SKM-1 (cell line): ENCODE measurements around the gene RASL10A.

Experiments
- DNase-seq: peaks from one replicate; lab custom pipeline; 2025; ENCODE audit not compliant: unreplicated experiment; lab: John Stamatoyannopoulos, UW

Gene RASL10A

DNA sequence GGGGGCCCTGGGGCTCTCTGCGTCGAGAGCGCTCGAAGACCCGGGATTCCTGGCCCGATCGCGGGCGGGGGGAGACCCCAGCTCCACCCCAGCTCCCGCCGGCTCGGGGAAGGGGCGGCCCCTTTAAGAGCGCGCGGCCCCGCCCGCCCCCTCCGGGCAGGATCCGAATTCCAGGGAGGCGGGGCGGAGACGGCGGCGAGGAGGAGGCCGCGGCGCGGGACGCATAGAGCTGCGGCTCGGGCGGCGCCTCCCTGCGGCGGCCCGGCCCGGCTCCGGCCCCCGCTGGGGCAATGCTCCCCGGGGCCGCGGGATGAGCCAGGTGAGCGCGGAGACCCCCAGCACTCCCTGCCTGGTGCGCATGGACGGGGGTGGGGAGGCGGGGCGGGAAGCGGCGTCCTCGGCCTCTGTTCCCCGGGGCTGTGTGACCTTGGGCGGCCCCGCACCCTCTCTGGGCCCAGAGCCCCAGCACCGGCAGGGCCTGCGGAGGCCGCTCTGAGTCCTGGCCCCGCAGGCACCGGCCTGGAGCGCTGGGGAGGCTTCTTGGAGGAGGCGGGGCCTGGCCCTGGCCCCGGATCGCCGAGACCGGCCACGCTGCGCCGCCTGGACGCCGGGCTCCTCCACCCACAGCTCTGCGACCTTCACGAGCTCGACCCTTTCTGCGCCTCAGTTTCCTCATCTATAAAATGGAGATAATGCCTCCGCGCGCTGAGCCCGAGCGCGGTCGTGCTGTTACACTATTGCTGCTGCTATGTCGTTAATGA, 8.5 kb downstream of the RASL10A start:
- DNase-seq, result peak; percentile 23

DNA sequence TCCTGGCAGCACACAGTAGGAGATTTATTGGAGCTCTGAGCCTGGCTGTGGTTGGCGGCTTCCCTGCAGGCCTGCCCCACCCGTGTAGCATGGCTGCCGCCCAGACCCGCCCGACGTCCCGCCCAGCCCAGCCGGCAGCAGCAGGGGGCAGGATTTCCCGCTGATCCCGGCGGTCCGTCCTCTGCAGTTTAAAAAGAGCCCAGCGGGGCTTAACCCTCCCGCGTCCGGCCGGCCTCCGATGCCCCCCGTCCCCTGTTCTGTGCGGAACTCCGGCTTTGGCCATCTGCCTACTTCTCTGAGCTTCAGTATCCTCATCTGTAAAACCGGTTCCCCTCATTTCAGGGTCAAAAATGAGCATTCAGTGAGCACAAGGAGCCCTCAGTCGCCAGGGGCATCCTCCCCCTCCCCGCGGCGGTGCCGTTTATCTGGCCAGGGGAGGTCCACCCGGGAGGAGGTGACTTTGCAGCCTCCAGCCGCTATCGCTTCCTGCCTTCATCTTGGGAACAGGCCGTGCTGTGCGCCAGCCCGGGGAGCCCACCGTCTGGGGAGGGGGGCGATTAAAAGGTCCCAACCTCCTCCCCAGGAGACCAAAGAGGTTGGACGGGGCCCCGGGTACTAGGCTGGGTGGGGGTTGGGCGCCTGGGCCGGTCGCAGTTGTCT, 9.2 kb downstream of the RASL10A start, which contains the start of gene GAS2L1:
Gene GAS2L1 (plus strand): TSS at position 476 of the 660 bp plus-strand sequence. CDS start 1,456 bp downstream, outside the sequence.
- DNase-seq, result peak; percentile 55

DNA sequence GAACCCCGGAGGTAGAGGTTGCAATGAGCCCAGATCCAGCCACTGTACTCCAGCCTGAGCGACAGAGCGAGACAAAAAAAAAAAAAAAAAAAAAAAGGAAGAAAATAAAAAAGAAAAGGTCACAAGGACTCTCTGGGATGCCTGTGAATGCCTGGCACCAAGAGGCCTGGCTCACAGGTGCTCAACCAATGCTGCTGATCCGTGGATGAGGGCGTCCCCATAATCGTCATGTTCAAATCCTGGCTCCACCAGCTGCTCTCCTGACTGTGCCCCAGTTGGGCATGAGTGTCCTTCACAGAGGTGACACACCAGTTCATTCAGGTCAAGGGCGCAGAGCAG, 9.7 kb downstream of the RASL10A start:
- no peak for DNase-seq

GRCh38 chr22:29302681-29303465, 12.6 kb downstream of the RASL10A start:
- no peak for DNase-seq

GRCh38 chr22:29302402-29302680, 13.2 kb downstream of the RASL10A start:
- DNase-seq, result no peak

DNA sequence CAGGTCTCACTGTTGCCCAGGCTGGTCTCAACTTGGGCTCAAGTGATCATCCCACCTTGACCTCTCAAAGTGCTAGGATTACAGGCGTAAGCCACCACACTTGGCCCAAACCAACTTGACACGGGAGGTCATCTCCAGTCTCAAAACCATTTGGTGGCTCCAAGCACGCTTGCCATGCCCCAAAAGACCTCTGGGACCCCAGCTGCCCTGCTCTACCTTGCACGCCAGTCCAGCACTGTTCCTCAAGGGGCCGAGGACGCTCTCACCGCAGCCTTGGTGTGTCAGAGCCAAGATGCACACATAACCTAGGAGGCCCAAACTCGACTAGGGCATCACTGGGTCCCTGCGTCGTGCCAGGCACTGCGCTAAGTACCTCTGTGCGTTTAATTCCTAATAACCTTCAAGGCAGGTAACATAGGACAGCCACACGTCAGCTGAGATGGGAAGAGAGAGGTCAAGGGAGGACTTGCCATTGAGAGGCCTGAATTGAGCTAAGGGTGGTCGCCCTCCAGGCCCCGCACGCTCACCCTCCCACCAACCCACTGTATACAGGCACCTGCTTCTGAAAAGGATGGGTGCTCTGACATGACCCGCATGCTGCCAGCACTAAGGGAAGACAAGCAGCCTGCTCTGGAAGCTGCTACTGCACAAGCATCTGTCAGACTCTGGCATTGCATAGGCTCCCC, 13.6 kb downstream of the RASL10A start:
- no peak for DNase-seq

GRCh38 chr22:29300807-29301601, 14.5 kb downstream of the RASL10A start:
- DNase-seq, result no peak

- no peak for DNase-seq
Measured at GRCh38 chr22:29300467-29300806, 15.1 kb downstream of the RASL10A start.

- no peak for DNase-seq
Measured at GRCh38 chr22:29299136-29299900, 16.2 kb downstream of the RASL10A start.

DNA sequence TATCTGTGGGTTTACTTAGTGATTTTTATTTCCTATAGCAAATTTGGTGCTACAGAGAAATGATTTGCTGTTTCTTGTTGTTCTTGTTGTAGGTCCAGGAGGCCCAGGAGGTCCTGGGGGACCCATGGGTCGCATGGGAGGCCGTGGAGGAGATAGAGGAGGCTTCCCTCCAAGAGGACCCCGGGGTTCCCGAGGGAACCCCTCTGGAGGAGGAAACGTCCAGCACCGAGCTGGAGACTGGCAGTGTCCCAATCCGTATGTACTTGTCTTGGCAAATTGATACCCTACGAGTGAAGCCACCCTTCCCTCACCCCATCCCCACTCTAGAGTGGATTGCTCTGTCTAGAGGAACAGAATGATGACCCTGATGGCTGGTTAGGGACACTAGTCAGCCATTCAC, 16.9 kb downstream of the RASL10A start:
- no peak for DNase-seq

DNA sequence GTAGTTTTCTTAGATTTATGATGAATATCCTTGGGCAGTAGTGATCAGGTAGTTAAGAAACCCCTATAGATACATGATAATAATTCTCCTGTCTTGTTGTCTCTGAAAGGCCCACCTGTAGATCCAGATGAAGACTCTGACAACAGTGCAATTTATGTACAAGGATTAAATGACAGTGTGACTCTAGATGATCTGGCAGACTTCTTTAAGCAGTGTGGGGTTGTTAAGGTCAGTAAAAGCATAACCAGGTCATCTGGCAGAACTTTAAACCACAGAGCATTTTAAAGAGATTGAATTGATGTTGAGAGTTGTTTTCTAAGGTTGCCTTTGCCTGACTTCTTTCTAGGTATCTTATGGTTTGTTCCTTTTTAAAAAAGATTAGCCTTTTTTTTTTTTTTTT, 23.1 kb downstream of the RASL10A start:
- no peak for DNase-seq

DNA sequence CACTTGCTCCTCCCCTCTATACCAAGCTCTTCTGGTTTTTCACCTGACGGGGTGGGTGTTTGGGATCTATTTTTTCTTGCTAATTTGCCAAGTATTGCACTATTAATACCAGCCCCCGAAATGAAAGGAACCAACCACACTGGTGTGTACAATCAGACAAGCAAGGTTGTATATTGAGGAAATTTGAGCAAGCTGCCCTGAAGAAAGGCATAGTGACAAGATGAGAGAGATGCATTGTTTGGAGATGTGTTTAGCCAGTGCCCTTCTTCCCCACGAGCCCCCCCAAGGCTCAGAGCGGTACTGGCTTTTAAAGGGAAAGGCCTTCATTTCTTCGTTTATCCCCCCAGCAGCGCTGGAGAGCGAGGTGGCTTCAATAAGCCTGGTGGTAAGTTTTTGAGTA, 24.3 kb downstream of the RASL10A start:
- DNase-seq, result no peak

GRCh38 chr22:29290061-29290460, 25.4 kb downstream of the RASL10A start:
- DNase-seq, result no peak

DNA sequence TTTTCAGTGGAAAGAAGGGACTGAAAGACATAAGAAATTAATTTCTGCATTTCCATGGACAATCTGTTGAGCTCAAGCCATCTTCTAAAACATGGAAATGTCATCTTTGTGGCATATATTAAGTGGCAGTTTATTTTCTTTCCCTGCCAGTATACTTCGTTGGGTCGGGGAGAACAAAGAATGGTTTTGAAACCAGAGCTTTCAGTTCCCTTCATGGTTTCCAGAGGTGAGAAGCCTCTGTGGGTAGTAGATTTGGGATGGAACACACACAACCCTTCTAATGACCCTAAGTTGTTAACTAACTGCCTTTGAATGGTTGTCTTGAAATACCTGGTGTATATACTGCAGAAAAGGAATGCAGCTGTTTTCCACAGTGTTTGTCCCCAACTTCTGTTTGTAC, 26.7 kb downstream of the RASL10A start:
- no peak for DNase-seq

GRCh38 chr22:29284196-29284595, 31.3 kb downstream of the RASL10A start:
- DNase-seq, result no peak

GRCh38 chr22:29277927-29278326, 37.6 kb downstream of the RASL10A start:
- DNase-seq, result no peak

DNA sequence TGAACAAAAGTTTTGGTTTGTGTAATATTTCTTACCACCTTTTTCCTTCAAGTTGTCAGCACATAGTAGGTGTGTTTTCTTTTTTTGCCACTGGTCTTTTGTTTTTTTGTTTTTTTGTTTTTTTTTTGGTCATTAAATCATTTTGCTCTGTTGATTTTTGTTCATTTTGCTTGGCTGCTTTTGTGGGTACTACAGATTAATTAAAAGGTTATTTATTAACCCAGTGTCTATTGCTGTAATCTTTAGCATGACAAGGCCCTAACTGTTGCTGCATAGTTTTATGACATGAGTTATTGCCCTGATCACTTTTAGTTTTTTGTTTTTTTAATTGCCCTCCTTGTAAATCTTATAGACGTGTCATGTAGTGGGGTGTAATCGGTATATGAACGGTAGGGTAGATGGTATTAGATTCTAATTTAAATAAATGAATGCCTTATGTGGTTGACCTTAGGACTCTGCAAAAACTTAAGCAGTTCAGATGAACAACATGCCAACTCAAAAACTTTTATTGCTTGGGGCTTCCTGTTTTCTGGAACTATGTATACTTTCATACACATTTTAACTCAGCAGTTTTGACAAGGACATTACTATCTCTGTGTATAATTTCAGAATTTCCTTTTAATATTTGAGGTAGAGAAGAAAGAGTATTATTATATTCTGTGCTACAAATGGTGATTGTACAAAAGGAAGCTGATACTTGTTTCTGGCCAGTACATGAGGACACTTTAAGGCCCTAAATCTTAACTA, 39.5 kb downstream of the RASL10A start:
- no peak for DNase-seq

DNA sequence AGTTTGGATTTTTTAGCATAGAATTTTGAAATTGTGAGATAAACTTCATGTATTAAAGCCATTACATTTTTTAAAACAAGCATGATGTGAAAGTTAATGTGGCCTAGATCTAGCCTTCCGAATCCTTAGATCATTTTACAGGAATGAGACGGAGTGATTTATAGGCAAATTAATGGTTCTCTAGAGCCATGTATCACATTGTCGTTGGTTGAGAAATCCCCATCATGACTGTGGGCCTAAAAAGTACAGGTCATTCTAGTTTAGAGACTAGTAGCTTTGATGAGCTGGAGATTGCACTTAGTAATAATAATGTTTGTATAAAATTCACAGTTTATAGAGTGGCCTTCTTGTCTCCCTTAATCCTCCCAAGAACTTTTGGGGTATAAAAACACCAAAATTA, 40.3 kb downstream of the RASL10A start:
- no peak for DNase-seq

DNA sequence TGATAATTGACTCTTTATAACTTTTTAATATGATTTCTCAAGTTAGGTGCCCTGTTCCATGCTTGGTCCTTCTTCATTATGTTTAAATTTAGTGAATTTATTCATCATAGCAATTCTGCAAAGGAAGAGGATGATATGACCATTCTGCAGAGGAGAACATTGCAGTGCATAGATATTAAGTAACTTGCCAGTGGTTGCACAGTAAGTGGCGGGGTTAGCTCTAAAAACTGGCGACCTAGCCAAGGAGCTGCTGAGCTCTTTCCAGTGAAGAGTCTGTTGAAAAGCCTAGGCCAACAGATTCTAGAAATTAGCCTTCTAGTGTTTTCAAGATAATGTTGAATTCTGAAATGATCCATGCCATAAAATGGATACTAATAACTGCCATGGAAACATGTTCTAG, 42.9 kb downstream of the RASL10A start:
- DNase-seq, result no peak
